Epithelial cell of esophagus (primary cell): ENCODE data around the gene AGBL1.

Experiments used
- DNase-seq: peaks from one replicate; pipeline ENCODE4 v3.0.0; 2010; ENCODE audit warnings: low read depth
- H3K4me3 ChIP-seq: 2 replicates; pipeline ENCODE4 v1.5.1; 2011; ENCODE audit warnings: mild to moderate bottlenecking, low read length, control low read depth
- CTCF ChIP-seq: IDR thresholded peaks from 2 replicates; pipeline ENCODE4 v1.5.1; 2011; ENCODE audit warnings: low read depth, mild to moderate bottlenecking, low read length, control low read depth, inconsistent platforms; ENCODE audit not compliant: insufficient read depth; ENCODE audit errors: missing control alignments

Gene AGBL1

GRCh38 chr15:86413191-86413590 is 333.5 kb downstream of the AGBL1 start:
- H3K4me3 ChIP-seq: no peak overlapping the region
- no peak for TF ChIP-seq CTCF
- DNase-seq: no peak

GRCh38 chr15:86425746-86426145 is 346.1 kb downstream of the AGBL1 start:
- TF ChIP-seq CTCF: no peak
- no peak overlapping the region for H3K4me3 ChIP-seq
- no peak for DNase-seq

GRCh38 chr15:86432861-86433260 is 353.2 kb downstream of the AGBL1 start:
- no peak for TF ChIP-seq CTCF
- DNase-seq: peak; percentile 34
- no peak overlapping the region for H3K4me3 ChIP-seq

- TF ChIP-seq CTCF: no peak
- DNase-seq: no peak
- no peak overlapping the region for H3K4me3 ChIP-seq
Observed at GRCh38 chr15:86433983-86434382, 354.3 kb downstream of the AGBL1 start.

- DNase-seq: no peak
- no peak for TF ChIP-seq CTCF
- no peak overlapping the region for H3K4me3 ChIP-seq
Observed at GRCh38 chr15:86439614-86440013, 359.9 kb downstream of the AGBL1 start.

- DNase-seq: peak; percentile 36
- H3K4me3 ChIP-seq: no peak overlapping the region
- TF ChIP-seq CTCF: no peak
Observed at GRCh38 chr15:86444527-86444926, 364.9 kb downstream of the AGBL1 start.

GRCh38 chr15:86445579-86446252 is 366.0 kb downstream of the AGBL1 start:
- no peak for TF ChIP-seq CTCF
- no peak overlapping the region for H3K4me3 ChIP-seq
- no peak for DNase-seq
